DOHH2 (cell line): ENCODE measurements around the gene ITPRIPL2.

ENCODE experiments used
- EZH2phosphoT487 ChIP-seq: fragments of 200-600 bp; sonication (generic); IDR thresholded peaks from 2 replicates; pipeline ENCODE4 v1.6.1; 2017; ENCODE audit warnings: borderline replicate concordance, mild to moderate bottlenecking, antibody characterized with exemption, low read length, moderate library complexity, mixed read lengths
- TF ChIP-seq, protein P1 (sequence below): fragments of 200-600 bp; sonication (generic); IDR thresholded peaks from one replicate; pipeline ENCODE4 v1.5.1; 2014; ENCODE audit warnings: antibody characterized with exemption, mild to moderate bottlenecking, low read depth, low read length; ENCODE audit not compliant: poor library complexity, severe bottlenecking

DNA sequence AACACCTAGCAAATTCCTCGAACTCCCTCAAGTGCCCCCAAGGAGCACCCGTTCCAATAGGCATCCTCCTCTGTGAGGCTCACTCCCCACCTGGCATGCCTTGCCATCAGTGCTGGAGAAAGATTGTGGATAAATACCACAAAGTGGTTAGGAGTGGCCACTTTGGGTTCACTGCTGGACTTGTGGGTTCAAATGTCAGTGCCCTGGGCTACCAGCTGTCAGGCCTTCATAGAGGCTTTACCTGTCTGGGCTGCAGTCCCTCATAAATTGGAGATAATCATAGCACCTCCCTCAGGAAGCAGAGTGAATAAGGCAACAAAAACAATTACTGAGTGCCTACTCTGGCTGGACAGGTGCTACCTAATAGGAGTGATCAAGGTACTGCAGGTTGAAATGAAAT lies 52.7 kb downstream of the ITPRIPL2 start:
- TF ChIP-seq, protein P1, sequence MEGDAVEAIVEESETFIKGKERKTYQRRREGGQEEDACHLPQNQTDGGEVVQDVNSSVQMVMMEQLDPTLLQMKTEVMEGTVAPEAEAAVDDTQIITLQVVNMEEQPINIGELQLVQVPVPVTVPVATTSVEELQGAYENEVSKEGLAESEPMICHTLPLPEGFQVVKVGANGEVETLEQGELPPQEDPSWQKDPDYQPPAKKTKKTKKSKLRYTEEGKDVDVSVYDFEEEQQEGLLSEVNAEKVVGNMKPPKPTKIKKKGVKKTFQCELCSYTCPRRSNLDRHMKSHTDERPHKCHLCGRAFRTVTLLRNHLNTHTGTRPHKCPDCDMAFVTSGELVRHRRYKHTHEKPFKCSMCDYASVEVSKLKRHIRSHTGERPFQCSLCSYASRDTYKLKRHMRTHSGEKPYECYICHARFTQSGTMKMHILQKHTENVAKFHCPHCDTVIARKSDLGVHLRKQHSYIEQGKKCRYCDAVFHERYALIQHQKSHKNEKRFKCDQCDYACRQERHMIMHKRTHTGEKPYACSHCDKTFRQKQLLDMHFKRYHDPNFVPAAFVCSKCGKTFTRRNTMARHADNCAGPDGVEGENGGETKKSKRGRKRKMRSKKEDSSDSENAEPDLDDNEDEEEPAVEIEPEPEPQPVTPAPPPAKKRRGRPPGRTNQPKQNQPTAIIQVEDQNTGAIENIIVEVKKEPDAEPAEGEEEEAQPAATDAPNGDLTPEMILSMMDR = peak; percentile 11
- TF ChIP-seq EZH2phosphoT487 = no peak
